Neural cell (in vitro differentiated cells): ENCODE data around the gene RGS6. TPM values are rescaled to one million over a fixed set of nuclear protein-coding genes. Genes with fewer than 3 reads are reported as not detected.

Experiments
- H2AFZ ChIP-seq: fragments of 200-600, 300-800 bp; sonication (generic), shearing (Covaris generic); 2 replicates; pipeline ENCODE4 v1.6.0; 2014; ENCODE audit warnings: low read depth, mild to moderate bottlenecking, antibody characterized with exemption, low read length, moderate library complexity
- H3F3A ChIP-seq: fragments of 200-600 bp; shearing (Covaris generic); 2 replicates; pipeline ENCODE4 v1.6.1; 2016; ENCODE audit warnings: mild to moderate bottlenecking, moderate library complexity, mixed read lengths, antibody characterized with exemption, low read length; ENCODE audit not compliant: insufficient read depth, poor library complexity, severe bottlenecking
- H3K27ac ChIP-seq: fragments of 200-600, 300-800 bp; sonication (generic), shearing (Covaris generic); 2 replicates; pipeline ENCODE4 v1.5.1; 2014; ENCODE audit warnings: mild to moderate bottlenecking, low read length, moderate library complexity
- H3K27me3 ChIP-seq: fragments of 300-800, 200-600 bp; sonication (generic), shearing (Covaris generic); 2 replicates; pipeline ENCODE4 v1.6.0; 2014; ENCODE audit warnings: mild to moderate bottlenecking, low read depth, low read length, moderate library complexity; ENCODE audit not compliant: insufficient read depth
- H3K36me3 ChIP-seq: fragments of 300-800, 200-600 bp; sonication (generic), shearing (Covaris generic); 2 replicates; pipeline ENCODE4 v1.5.1; 2014; ENCODE audit warnings: mild to moderate bottlenecking, antibody characterized with exemption, low read length, moderate library complexity; ENCODE audit not compliant: insufficient read depth
- H3K4me2 ChIP-seq: fragments of 300-800, 200-600 bp; sonication (generic), shearing (Covaris generic); 2 replicates; pipeline ENCODE4 v1.6.0; 2014; ENCODE audit warnings: mild to moderate bottlenecking, low read length
- H3K4me3 ChIP-seq: fragments of 300-800, 200-600 bp; sonication (generic), shearing (Covaris generic); 2 replicates; pipeline ENCODE4 v1.5.1; 2014; ENCODE audit warnings: mild to moderate bottlenecking, low read length, moderate library complexity
- H3K79me2 ChIP-seq: fragments of 200-600 bp; shearing (Covaris generic); replicated peaks from 2 replicates; pipeline ENCODE4 v1.6.0; 2014; ENCODE audit warnings: mild to moderate bottlenecking, low read length, moderate library complexity; ENCODE audit not compliant: insufficient read depth
- H3K9ac ChIP-seq: fragments of 300-800, 200-600 bp; sonication (generic), shearing (Covaris generic); 2 replicates; pipeline ENCODE4 v1.6.1; 2016; ENCODE audit warnings: mild to moderate bottlenecking, low read length, mixed read lengths
- H3K9me2 ChIP-seq: fragments of 200-600 bp; shearing (Covaris generic); 2 replicates; pipeline ENCODE4 v1.6.1; 2016; ENCODE audit warnings: mild to moderate bottlenecking, low read length, mixed read lengths; ENCODE audit not compliant: insufficient read depth
- H3K9me3 ChIP-seq: fragments of 200-600, 300-800 bp; sonication (generic), shearing (Covaris generic); 2 replicates; pipeline ENCODE4 v1.6.1; 2016; ENCODE audit warnings: mild to moderate bottlenecking, mixed run types, low read length, moderate library complexity, mixed read lengths
- H4K20me1 ChIP-seq: fragments of 200-600 bp; shearing (Covaris generic); 2 replicates; pipeline ENCODE4 v1.6.1; 2016; ENCODE audit warnings: mild to moderate bottlenecking, mixed run types; ENCODE audit not compliant: insufficient read depth
- EP300 ChIP-seq: fragments of 450-650 bp; conservative IDR thresholded peaks from 2 replicates; pipeline ENCODE4 v1.6.1; 2014; ENCODE audit warnings: antibody characterized with exemption, mild to moderate bottlenecking, moderate library complexity; ENCODE audit not compliant: poor library complexity, severe bottlenecking
- EZH2 ChIP-seq: fragments of 200-600, 300-800 bp; shearing (Covaris generic), sonication (generic); IDR thresholded peaks from 2 replicates; pipeline ENCODE4 v1.6.1; 2014; ENCODE audit warnings: antibody characterized with exemption, low read length, borderline replicate concordance, mild to moderate bottlenecking; ENCODE audit not compliant: insufficient read depth, poor library complexity, severe bottlenecking
- MXI1 ChIP-seq: fragments of 450-650 bp; conservative IDR thresholded peaks from 2 replicates; pipeline ENCODE4 v1.6.1; 2014; ENCODE audit warnings: antibody characterized with exemption, mild to moderate bottlenecking; ENCODE audit not compliant: poor library complexity, severe bottlenecking
- POLR2AphosphoS5 ChIP-seq: IDR thresholded peaks from 2 replicates; pipeline ENCODE4 v1.6.1; 2012
- RAD21 ChIP-seq: fragments of 450-650 bp; conservative IDR thresholded peaks from 2 replicates; pipeline ENCODE4 v1.6.1; 2014; ENCODE audit warnings: antibody characterized with exemption, mild to moderate bottlenecking, moderate library complexity
- SMC3 ChIP-seq: fragments of 450-650 bp; conservative IDR thresholded peaks from 2 replicates; pipeline ENCODE4 v1.6.1; 2014; ENCODE audit warnings: antibody characterized with exemption, mild to moderate bottlenecking, moderate library complexity; ENCODE audit not compliant: poor library complexity
- TAF1 ChIP-seq: IDR thresholded peaks from 2 replicates; pipeline ENCODE4 v1.6.1; 2012; ENCODE audit warnings: low read depth
- polyA plus RNA-seq: library from polyadenylated mRNA; depleted of rRNA; stranded (reverse); fragments of >200 nt; gene quantifications from 2 replicates; pipeline ENCODE4 v1.2.3, GENCODE V29; 2014
- TF ChIP-seq, protein P1 (sequence below): fragments of 450-650 bp; IDR thresholded peaks from 2 replicates; pipeline ENCODE4 v1.5.1; 2014; ENCODE audit warnings: antibody characterized with exemption, mild to moderate bottlenecking, moderate library complexity; ENCODE audit not compliant: poor library complexity, severe bottlenecking
- TF ChIP-seq, protein P2 (sequence below): IDR thresholded peaks from 2 replicates; pipeline ENCODE4 v1.6.1; 2012; ENCODE audit warnings: borderline replicate concordance

The RGS6 gene
- polyA plus RNA-seq, 1 donor from 2014 or later = 7.3 TPM

DNA sequence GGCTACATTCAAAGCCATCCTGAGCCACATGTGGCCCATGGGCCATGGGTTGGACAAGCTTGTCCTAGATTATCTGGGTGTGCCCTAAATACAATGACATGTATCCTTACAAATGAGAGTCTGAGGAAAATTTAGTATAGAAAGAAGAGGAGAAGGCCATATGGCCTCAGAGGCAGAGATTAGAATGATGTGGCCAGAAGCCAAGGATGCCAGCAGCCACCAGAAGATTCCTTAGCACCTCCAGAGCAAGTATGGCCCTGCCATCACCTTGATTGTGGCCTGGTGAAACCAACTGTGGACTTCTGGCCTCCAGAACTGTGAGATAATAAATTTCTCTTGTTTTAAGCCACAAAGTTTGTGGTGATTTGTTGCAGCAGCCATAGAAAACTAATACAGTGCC is 436.9 kb downstream of the RGS6 start:
- H3K9me2 ChIP-seq = no peaks in the 10 kb centered on the region
- no peak overlapping the region for H3K4me2 ChIP-seq
- no peak overlapping the region for H3K9ac ChIP-seq
- H3F3A ChIP-seq = no peaks in the 10 kb centered on the region
- no peak overlapping the region for H2AFZ ChIP-seq
- no peak overlapping the region for H3K4me3 ChIP-seq
- no peaks in the 10 kb centered on the region for H3K36me3 ChIP-seq
- no peaks in the 10 kb centered on the region for H3K79me2 ChIP-seq
- no peaks in the 10 kb centered on the region for H3K27me3 ChIP-seq
- TF ChIP-seq RAD21 = no peak
- TF ChIP-seq MXI1 = no peak
- TF ChIP-seq, protein P1, sequence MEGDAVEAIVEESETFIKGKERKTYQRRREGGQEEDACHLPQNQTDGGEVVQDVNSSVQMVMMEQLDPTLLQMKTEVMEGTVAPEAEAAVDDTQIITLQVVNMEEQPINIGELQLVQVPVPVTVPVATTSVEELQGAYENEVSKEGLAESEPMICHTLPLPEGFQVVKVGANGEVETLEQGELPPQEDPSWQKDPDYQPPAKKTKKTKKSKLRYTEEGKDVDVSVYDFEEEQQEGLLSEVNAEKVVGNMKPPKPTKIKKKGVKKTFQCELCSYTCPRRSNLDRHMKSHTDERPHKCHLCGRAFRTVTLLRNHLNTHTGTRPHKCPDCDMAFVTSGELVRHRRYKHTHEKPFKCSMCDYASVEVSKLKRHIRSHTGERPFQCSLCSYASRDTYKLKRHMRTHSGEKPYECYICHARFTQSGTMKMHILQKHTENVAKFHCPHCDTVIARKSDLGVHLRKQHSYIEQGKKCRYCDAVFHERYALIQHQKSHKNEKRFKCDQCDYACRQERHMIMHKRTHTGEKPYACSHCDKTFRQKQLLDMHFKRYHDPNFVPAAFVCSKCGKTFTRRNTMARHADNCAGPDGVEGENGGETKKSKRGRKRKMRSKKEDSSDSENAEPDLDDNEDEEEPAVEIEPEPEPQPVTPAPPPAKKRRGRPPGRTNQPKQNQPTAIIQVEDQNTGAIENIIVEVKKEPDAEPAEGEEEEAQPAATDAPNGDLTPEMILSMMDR = no peak
- TF ChIP-seq EZH2 = no peak
- TF ChIP-seq, protein P2, sequence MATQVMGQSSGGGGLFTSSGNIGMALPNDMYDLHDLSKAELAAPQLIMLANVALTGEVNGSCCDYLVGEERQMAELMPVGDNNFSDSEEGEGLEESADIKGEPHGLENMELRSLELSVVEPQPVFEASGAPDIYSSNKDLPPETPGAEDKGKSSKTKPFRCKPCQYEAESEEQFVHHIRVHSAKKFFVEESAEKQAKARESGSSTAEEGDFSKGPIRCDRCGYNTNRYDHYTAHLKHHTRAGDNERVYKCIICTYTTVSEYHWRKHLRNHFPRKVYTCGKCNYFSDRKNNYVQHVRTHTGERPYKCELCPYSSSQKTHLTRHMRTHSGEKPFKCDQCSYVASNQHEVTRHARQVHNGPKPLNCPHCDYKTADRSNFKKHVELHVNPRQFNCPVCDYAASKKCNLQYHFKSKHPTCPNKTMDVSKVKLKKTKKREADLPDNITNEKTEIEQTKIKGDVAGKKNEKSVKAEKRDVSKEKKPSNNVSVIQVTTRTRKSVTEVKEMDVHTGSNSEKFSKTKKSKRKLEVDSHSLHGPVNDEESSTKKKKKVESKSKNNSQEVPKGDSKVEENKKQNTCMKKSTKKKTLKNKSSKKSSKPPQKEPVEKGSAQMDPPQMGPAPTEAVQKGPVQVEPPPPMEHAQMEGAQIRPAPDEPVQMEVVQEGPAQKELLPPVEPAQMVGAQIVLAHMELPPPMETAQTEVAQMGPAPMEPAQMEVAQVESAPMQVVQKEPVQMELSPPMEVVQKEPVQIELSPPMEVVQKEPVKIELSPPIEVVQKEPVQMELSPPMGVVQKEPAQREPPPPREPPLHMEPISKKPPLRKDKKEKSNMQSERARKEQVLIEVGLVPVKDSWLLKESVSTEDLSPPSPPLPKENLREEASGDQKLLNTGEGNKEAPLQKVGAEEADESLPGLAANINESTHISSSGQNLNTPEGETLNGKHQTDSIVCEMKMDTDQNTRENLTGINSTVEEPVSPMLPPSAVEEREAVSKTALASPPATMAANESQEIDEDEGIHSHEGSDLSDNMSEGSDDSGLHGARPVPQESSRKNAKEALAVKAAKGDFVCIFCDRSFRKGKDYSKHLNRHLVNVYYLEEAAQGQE = no peak
- no peaks in the 10 kb centered on the region for H3K9me3 ChIP-seq
- no peak overlapping the region for H3K27ac ChIP-seq
- no peaks in the 10 kb centered on the region for H4K20me1 ChIP-seq

DNA sequence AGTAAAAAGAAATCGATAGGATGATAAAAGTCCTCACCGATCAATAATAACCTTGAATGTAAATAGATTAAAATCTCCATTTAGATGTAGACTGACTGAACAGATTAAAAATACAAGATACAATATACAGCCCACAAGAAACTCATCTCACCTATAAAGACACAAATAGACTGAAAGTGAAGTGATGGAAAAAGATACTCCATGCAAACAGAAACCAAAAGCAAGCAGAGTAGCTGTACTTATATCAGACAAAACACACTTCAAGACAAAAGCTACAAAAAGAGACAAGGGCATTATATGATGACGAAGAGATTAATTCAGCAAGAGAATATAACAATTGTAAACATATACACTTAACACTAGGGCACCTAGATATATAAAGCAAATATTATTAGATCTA is 444.8 kb downstream of the RGS6 start:
- Histone ChIP-seq H3K9ac (no peak overlapping the region), H3K4me3 (no peak overlapping the region)

More for the DNA sequence above, 444.8 kb downstream of the RGS6 start:
- H3F3A ChIP-seq = no peaks in the 10 kb centered on the region
- no peak overlapping the region for H3K4me2 ChIP-seq
- H3K79me2 ChIP-seq = no peaks in the 10 kb centered on the region
- no peak overlapping the region for H3K27ac ChIP-seq
- H3K36me3 ChIP-seq = no peaks in the 10 kb centered on the region
- no peaks in the 10 kb centered on the region for H3K27me3 ChIP-seq
- H3K9me2 ChIP-seq = no peaks in the 10 kb centered on the region
- H2AFZ ChIP-seq = no peak overlapping the region
- TF ChIP-seq, protein P1 = no peak
- no peak for TF ChIP-seq RAD21
- TF ChIP-seq POLR2AphosphoS5 = no peak
- TF ChIP-seq EZH2 = no peak
- TF ChIP-seq, protein P2 = no peak
- TF ChIP-seq EP300 = no peak
- TF ChIP-seq MXI1 = no peak
- TF ChIP-seq TAF1 = no peak
- no peak for TF ChIP-seq SMC3
- no peaks in the 10 kb centered on the region for H4K20me1 ChIP-seq
- no peaks in the 10 kb centered on the region for H3K9me3 ChIP-seq
